Measurements from ENCODE around the gene PHF3. TPM values are rescaled to one million over a fixed set of nuclear protein-coding genes. Genes with fewer than 3 reads are reported as not detected.
"Not testable (repeated sequence)": the region's sequence is repeated elsewhere in the genome, so short reads cannot be mapped to it uniquely, and the experiment has no call there.

PHF3 gene
- total RNA-seq, 3 donors from 2014 or later: 76.0 to 110 (median 90.4) TPM

DNA sequence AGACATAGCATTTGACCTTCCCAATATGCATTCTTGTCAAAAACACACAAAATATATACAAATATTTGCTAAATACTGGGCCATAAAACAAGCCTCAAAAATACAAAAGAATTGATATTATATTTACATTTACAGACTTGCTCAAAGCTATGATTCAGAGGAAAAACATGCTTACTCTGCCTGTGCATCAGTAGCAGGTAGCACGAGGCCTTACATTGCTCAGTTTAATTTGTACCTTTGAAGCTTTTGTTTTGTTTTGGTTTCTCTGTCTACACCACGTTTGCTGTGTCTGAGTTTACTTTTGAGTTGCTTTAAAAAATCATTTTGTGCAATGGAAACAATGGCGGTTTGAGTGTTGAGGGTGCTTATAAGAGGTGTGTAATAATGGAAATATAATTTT is 99.3 kb downstream of the PHF3 start:
- H3K9me3 ChIP-seq: no peaks in the 10 kb centered on the region
- intact Hi-C loops (cut with DNase I; ENCODE audit: low total_unique reads): no loop called here
- no peaks in the 10 kb centered on the region for H3K4me1 ChIP-seq
- H3K4me3 ChIP-seq: no peak overlapping the region
- H3K27ac ChIP-seq: no peak overlapping the region
- TF ChIP-seq POLR2A (IDR thresholded peaks at IDR 0.05) (no peak), POLR2AphosphoS5 (IDR thresholded peaks at IDR 0.05) (no peak)
- TF ChIP-seq, protein P1, sequence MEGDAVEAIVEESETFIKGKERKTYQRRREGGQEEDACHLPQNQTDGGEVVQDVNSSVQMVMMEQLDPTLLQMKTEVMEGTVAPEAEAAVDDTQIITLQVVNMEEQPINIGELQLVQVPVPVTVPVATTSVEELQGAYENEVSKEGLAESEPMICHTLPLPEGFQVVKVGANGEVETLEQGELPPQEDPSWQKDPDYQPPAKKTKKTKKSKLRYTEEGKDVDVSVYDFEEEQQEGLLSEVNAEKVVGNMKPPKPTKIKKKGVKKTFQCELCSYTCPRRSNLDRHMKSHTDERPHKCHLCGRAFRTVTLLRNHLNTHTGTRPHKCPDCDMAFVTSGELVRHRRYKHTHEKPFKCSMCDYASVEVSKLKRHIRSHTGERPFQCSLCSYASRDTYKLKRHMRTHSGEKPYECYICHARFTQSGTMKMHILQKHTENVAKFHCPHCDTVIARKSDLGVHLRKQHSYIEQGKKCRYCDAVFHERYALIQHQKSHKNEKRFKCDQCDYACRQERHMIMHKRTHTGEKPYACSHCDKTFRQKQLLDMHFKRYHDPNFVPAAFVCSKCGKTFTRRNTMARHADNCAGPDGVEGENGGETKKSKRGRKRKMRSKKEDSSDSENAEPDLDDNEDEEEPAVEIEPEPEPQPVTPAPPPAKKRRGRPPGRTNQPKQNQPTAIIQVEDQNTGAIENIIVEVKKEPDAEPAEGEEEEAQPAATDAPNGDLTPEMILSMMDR (IDR thresholded peaks at IDR 0.05): no peak
- no peaks in the 10 kb centered on the region for H3K36me3 ChIP-seq
- no peaks in the 10 kb centered on the region for H3K27me3 ChIP-seq
- DNase-seq (ENCODE audit: low spot score in 2 of 2): no peak

DNA sequence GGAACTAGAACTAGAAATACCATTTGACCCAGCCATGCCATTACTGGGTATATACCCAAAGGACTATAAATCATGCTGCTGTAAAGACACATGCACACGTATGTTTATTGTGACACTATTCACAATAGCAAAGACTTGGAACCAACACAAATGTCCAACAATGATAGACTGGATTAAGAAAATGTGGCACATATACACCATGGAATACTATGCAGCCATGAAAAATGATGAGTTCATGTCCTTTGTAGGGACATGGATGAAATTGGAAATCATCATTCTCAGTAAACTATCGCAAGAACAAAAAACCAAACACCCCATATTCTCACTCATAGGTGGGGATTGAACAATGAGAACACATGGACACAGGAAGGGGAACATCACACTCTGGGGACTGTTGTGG is 102.6 kb downstream of the PHF3 start:
- H3K27ac ChIP-seq; H3K9me3 ChIP-seq; H3K27me3 ChIP-seq; H3K4me1 ChIP-seq; H3K4me3 ChIP-seq; H3K36me3 ChIP-seq; DNase-seq (ENCODE audit: low spot score in 2 of 2); intact Hi-C loops (cut with DNase I; ENCODE audit: low total_unique reads): not testable (repeated sequence)

DNA sequence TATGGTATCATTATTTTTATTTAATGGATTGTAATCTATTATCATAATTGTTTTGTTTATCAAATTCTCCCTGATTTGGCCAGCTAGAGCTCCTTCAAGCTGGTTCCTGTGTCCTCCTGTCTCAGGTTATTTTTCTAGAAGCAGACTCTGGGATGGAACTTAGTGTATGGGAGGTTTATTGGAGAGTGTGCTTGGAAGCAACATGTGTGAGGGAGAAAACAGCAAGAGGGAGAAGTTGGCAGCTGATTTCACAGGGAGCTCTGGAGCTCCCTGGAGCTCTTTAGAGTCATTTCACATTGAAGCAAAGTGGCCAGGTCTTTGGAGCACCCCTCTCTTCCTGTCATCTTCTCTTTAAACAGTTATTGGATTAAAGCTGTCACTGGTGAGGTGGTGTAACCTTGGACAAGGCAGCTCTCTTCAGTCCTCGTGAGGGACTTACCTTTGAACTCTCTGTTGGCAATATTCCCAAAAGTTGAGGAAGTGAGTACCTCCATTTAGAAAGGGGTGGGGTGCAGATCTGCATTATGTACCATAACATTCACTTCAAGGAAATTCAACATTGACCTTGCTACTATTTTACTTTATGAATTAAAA is 103.6 kb downstream of the PHF3 start:
- intact Hi-C loops (cut with DNase I; ENCODE audit: low total_unique reads): no loop called here
- H3K27ac ChIP-seq: no peak overlapping the region
- no peaks in the 10 kb centered on the region for H3K27me3 ChIP-seq
- H3K4me1 ChIP-seq: no peaks in the 10 kb centered on the region
- DNase-seq (ENCODE audit: low spot score in 2 of 2): no peak
- no peaks in the 10 kb centered on the region for H3K36me3 ChIP-seq
- no peak overlapping the region for H3K4me3 ChIP-seq
- no peaks in the 10 kb centered on the region for H3K9me3 ChIP-seq
- TF ChIP-seq, protein P1 (IDR thresholded peaks at IDR 0.05): no peak
- TF ChIP-seq POLR2A (IDR thresholded peaks at IDR 0.05) (no peak), POLR2AphosphoS5 (IDR thresholded peaks at IDR 0.05) (no peak)

DNA sequence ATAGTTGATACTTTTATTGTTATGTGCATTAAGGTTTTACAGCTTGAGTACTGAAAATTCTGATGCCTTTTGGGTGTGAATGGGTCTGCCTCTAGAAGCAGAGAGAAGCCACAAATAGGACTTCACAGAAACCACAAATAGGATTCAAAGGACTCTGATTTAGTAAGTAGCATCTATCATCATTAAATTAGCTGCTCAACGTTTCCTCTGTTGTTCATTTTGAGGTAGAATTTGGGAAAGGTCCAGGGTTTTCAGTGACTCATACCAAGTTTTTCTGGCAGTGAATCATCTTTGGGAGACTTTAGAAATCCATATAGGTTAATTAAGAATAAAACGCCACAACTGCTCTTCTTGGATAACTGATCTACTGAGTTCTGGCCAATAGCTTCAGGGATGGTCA is 105.1 kb downstream of the PHF3 start:
- Histone ChIP-seq H3K4me3 (no peak overlapping the region), H3K27ac (no peak overlapping the region), H3K4me1 (no peaks in the 10 kb centered on the region), H3K36me3 (no peaks in the 10 kb centered on the region), H3K27me3 (no peaks in the 10 kb centered on the region), H3K9me3 (no peaks in the 10 kb centered on the region)
- no peak for DNase-seq (ENCODE audit: low spot score in 2 of 2)
- intact Hi-C loops (cut with DNase I; ENCODE audit: low total_unique reads): no loop called here
- TF ChIP-seq POLR2AphosphoS5 (IDR thresholded peaks at IDR 0.05): no peak
- TF ChIP-seq POLR2A (IDR thresholded peaks at IDR 0.05): no peak
- TF ChIP-seq, protein P1 (IDR thresholded peaks at IDR 0.05): no peak

DNA sequence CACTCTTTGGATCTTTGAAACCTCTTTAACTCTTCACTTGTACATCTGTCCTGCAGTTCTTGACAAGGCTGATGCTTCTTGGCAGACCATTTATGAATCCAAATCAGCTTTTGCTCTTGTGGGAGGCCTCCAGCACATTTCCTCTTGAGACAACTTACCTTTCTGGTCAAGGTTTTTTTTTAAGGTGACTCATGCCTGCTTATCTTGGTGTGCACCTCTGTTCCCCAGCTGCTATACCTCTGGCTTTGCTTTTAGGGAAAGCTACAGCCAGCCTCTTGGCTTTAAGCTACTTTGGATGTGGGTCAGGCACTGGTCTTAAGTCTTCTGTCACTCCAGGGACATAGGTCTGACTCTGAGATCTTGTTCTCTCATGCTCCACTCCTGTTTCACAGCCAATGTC is 106.5 kb downstream of the PHF3 start:
- Histone ChIP-seq H3K4me1 (no peaks in the 10 kb centered on the region), H3K27ac (no peak overlapping the region), H3K9me3 (no peaks in the 10 kb centered on the region), H3K4me3 (no peak overlapping the region), H3K36me3 (no peaks in the 10 kb centered on the region), H3K27me3 (no peaks in the 10 kb centered on the region)
- intact Hi-C loops (cut with DNase I; ENCODE audit: low total_unique reads): no loop called here
- TF ChIP-seq POLR2AphosphoS5 (IDR thresholded peaks at IDR 0.05) (no peak), POLR2A (IDR thresholded peaks at IDR 0.05) (no peak)
- TF ChIP-seq, protein P1 (IDR thresholded peaks at IDR 0.05): no peak
- no peak for DNase-seq (ENCODE audit: low spot score in 2 of 2)

DNA sequence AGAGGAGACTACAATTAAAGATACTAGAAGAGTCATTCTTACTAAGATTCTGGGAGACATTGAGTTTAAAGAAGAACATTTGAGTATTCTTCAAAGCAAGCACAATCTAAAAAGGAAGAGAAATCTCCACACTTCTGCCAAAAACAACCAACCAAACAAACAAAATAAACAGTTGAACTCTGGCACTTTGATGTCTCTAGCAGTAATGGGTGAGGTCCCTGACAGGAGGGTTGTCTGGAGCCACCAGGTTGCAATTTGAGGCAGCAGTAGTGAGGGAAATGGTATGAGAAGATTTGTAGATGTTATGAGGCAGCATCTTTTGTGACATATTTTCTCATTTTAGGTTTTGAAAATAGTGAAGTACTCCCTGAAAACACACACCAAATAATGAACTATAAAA is 108.1 kb downstream of the PHF3 start:
- Histone ChIP-seq H3K4me3 (no peak overlapping the region), H3K27ac (no peak overlapping the region), H3K27me3 (no peaks in the 10 kb centered on the region), H3K36me3 (no peaks in the 10 kb centered on the region), H3K9me3 (no peaks in the 10 kb centered on the region), H3K4me1 (no peaks in the 10 kb centered on the region)
- DNase-seq (ENCODE audit: low spot score in 2 of 2): no peak
- intact Hi-C loops (cut with DNase I; ENCODE audit: low total_unique reads): no loop called here
- TF ChIP-seq, protein P1 (IDR thresholded peaks at IDR 0.05): no peak
- TF ChIP-seq POLR2AphosphoS5 (IDR thresholded peaks at IDR 0.05) (no peak), POLR2A (IDR thresholded peaks at IDR 0.05) (no peak)

Measured in breast epithelium (tissue), 4 donors.